Adrenal gland (tissue), 5 donors: ENCODE results near the gene SOST.

Experiments used
- CTCF ChIP-seq, 6 experiments: fragments of 450-650 bp in 4 of 6; fragments of 200-600 bp in 2 of 6; sonication (generic) in 1 of 6; IDR thresholded peaks; 1 replicate in 5 of 6; 2 replicates in 1 of 6; pipeline versions ENCODE4 v1.5.1 to v1.8.0; 2016 to 2021; ENCODE audit warnings: antibody characterized with exemption in 6 of 6, mild to moderate bottlenecking in 2 of 6, moderate library complexity in 1 of 6
- POLR2A ChIP-seq, 2 donors: fragments of 450-650 bp; IDR thresholded peaks; one replicate each; pipeline ENCODE4 v1.6.1; 2017; ENCODE audit warnings: antibody characterized with exemption in 2 of 2, mild to moderate bottlenecking in 2 of 2, moderate library complexity in 1 of 2
- donor health status: DM: no; HTN: no; CAD: no.

DNA sequence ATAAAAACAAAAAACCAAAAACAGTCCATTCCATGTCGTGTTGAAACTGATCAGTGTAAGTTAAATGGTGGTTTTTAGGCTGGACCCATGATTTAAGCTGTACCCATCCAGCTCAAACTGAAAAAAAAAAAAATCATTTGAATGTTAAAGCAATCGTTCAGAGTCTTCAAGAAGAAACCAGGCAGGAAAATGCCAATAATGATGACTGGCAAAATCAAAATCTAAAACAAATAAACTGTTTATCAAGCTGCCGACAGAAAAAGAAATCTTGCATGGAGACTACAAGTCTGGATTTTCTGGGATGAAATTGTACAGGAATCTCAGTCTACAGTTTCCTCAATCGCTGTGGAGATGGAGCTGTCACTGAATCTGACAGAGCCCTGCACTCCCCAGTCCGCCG lies 40.7 kb downstream of the SOST start:
- TF ChIP-seq CTCF (IDR thresholded peaks at IDR 0.05): no peak
- no peak for TF ChIP-seq POLR2A (IDR thresholded peaks at IDR 0.05)
